Heart right ventricle (tissue), 16 donors: Measurements from ENCODE around the gene ERFL. TPM values are rescaled to one million over a fixed set of nuclear protein-coding genes. Genes with fewer than 3 reads are reported as not detected.

ENCODE experiments used
- ATAC-seq, 8 donors: fragments of 200-7000 bp; cut with Tn5 transposase; one replicate each; pipeline ENCODE4 v1.9.1; 2020; ENCODE audit warnings: mild to moderate bottlenecking in 8 of 8, moderate library complexity in 8 of 8, moderate number of reproducible peaks in 1 of 8
- DNase-seq, 2 donors: peaks; one replicate each; pipeline ENCODE4 v3.0.0-alpha.2; 2020
- H3K27ac ChIP-seq, 10 donors: fragments of 200-600 bp; sonication (generic) in 2 of 10; one replicate each; pipeline versions ENCODE4 v1.5.0 to v1.8.0; 2020 to 2022; ENCODE audit warnings: mild to moderate bottlenecking in 3 of 10
- H3K27me3 ChIP-seq, 7 donors: fragments of 200-600 bp; one replicate each; pipeline ENCODE4 v1.8.0; 2021 to 2022; ENCODE audit warnings: mild to moderate bottlenecking in 2 of 7
- H3K36me3 ChIP-seq, 9 donors: fragments of 200-600 bp; sonication (generic) in 1 of 9; one replicate each; pipeline versions ENCODE4 v1.5.0 to v1.8.0; 2020 to 2022; ENCODE audit warnings: mild to moderate bottlenecking in 2 of 9
- H3K4me1 ChIP-seq, 9 donors: fragments of 200-600 bp; sonication (generic) in 1 of 9; one replicate each; pipeline versions ENCODE4 v1.5.0 to v1.8.0; 2020 to 2022; ENCODE audit warnings: mild to moderate bottlenecking in 4 of 9
- H3K4me3 ChIP-seq, 10 donors: fragments of 200-600 bp; sonication (generic) in 2 of 10; one replicate each; pipeline versions ENCODE4 v1.5.0 to v1.8.0; 2020 to 2022; ENCODE audit warnings: mild to moderate bottlenecking in 7 of 10, moderate library complexity in 2 of 10
- H3K9me3 ChIP-seq, 11 donors: fragments of 200-600 bp in 10 of 11; sonication (generic) in 2 of 11; one replicate each; pipeline versions ENCODE4 v1.5.0 to v1.8.0; 2013 to 2022; ENCODE audit warnings: mild to moderate bottlenecking in 2 of 11, control low read depth in 1 of 11, moderate library complexity in 1 of 11
- WGBS, 2 donors: extraction: QIAGEN DNeasy Blood & Tissue Kit; methylation state at CpG; one replicate each; pipeline ENCODE4 v1.1.7; 2013; ENCODE audit warnings: inconsistent platforms in 1 of 2; 5-methylcytosine and 5-hydroxymethylcytosine counted together
- intact Hi-C, 10 donors: fragments of 100-400 bp; cut with DNase I; formaldehyde crosslinking; loops; one replicate each; pipeline versions ENCODE4 v1.11.1 to v1.14.2; 2022
- polyA plus RNA-seq, 2 donors: library from polyadenylated mRNA; stranded (reverse); fragments of 200-250 nt; gene quantifications; one replicate each; pipeline ENCODE4 v1.2.3, GENCODE V29; 2013
- total RNA-seq, 10 donors: library from RNA; stranded (reverse); fragmentation: NEBNext Ultra II Directional in 3 of 10; extraction: Animal tissue kit (Norgen Biotek cat#: 25700) in 3 of 10; gene quantifications; one replicate each; pipeline versions ENCODE4 v1.2.1 to v1.2.4, GENCODE V29; 2021 to 2023
- TF ChIP-seq, protein P1 (sequence below), 9 donors: fragments of 200-600 bp; sonication (generic) in 2 of 9; IDR thresholded peaks; one replicate each; pipeline versions ENCODE4 v1.5.0 to v1.8.0; 2021 to 2022; ENCODE audit warnings: antibody characterized with exemption in 9 of 9, mild to moderate bottlenecking in 5 of 9, moderate library complexity in 1 of 9
- donor health status: Arrhythmogenic right ventricular cardiomyopathy.
- donor health status: ischemic (EF 13 %, LVEDD 7.1; RV severe dilation, severe dysfunction).
- donor health status: healthy with polysubstance abuse.
- donor health status: DM: no; HTN: yes; CAD: no.
- donor health status: DM: no; HTN: no; CAD: no.
- donor health status: ischemic (EF 25% LVEDD 6.9; RV normal size, moderate dysfunction).
- donor health status: ischemic (EF 25% LVEDD 5.7; RV mildly dilated, moderate dysfunction).
- donor health status: healthy.
- donor health status: DM: yes; HTN: yes; CAD: no.
- donor health status: Ischemic cardiomyopathy.
- donor health status: ischemic (EF 35%, LVEDD 5.7; RV mildly dilated, moderate dysfunction).
- donor health status: nonischemic (EF 11% LVEDD 7.7; RV severe dilation, severe dysfunction).
- donor health status: DM: yes; HTN: yes; CAD: no.
- donor health status: PGD.
- donor health status: ischemic (EF 29% LVEDD 5.4; RV normal size, mild dysfunction).
- donor health status: nonischemic (EF 23%, LVEDD 6.1; RV moderate dilation, normal function).

Gene ERFL
- total and polyA plus RNA-seq, 12 donors: 0.04 to 0.22 (median 0.13) TPM; not detected in 7

DNA sequence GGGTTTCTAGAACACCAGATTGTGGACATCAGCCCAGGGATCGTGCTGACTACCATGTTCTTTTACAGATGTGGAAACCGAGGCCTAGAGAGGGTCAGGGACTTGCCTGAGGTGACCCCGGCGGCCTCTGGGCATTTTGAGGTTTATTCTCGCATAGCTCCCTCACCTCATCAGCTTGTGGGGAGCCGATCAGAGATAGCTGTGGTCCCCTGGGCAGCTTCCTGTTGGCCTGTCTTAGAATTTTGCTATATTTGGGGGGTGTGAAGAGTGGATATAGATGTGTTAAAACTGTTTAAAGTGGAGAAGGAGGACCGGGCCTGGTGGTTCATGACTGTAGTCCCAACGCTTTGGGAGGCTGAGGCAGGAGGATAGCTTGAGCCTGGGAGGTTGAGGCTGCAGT lies 38.4 kb downstream of the ERFL start:
- H3K27me3 ChIP-seq: no peaks in the 10 kb centered on the region
- no peak for ATAC-seq
- DNase-seq: no peak
- H3K36me3 ChIP-seq: peaks cover 0 to 73% (median 20%) of the 10 kb centered on the region in 9 donors
- 91 to 92% methylated on average over 8 of the region's 8 CpGs for WGBS, 2 donors
- H3K4me1 ChIP-seq: peaks cover 2 to 50% (median 30%) of the 10 kb centered on the region in 9 donors
- no peak overlapping the region for H3K4me3 ChIP-seq
- no peaks in the 10 kb centered on the region for H3K9me3 ChIP-seq
- H3K27ac ChIP-seq: no peak overlapping the region
- intact Hi-C loops: loop anchor here in 2 of 10 donors (5.0 to 10.0 kb wide), 2 partner anchors 37 to 45 kb away; partner anchors contain the start of gene ERFL (in 1 of the 2)
- TF ChIP-seq, protein P1, sequence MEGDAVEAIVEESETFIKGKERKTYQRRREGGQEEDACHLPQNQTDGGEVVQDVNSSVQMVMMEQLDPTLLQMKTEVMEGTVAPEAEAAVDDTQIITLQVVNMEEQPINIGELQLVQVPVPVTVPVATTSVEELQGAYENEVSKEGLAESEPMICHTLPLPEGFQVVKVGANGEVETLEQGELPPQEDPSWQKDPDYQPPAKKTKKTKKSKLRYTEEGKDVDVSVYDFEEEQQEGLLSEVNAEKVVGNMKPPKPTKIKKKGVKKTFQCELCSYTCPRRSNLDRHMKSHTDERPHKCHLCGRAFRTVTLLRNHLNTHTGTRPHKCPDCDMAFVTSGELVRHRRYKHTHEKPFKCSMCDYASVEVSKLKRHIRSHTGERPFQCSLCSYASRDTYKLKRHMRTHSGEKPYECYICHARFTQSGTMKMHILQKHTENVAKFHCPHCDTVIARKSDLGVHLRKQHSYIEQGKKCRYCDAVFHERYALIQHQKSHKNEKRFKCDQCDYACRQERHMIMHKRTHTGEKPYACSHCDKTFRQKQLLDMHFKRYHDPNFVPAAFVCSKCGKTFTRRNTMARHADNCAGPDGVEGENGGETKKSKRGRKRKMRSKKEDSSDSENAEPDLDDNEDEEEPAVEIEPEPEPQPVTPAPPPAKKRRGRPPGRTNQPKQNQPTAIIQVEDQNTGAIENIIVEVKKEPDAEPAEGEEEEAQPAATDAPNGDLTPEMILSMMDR (IDR thresholded peaks at IDR 0.05): no peak

DNA sequence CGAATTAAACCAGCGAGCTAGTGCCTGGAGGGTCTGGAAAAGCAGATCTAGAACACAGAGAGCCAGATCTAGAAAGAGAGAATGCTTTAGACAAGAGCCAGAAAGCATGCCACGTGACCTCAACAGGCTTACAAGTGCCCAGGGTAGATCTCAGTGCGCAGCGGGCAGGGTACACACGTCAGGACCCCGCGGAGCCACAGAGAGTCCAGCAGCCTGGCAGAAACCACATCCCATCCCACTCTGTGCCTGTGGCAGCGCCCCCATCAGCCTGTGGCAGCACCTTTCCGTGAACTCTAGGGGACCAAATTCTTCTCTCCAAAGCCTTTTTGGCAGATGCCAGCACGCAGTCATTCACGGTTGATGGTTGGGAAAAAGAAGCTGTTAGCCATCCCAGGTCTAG lies 39.3 kb downstream of the ERFL start:
- no peak for DNase-seq
- Histone ChIP-seq H3K4me1 (peaks cover 4 to 55% (median 35%) of the 10 kb centered on the region in 9 donors), H3K9me3 (no peaks in the 10 kb centered on the region), H3K4me3 (no peak overlapping the region), H3K27me3 (no peaks in the 10 kb centered on the region), H3K36me3 (peaks cover 0 to 66% (median 16%) of the 10 kb centered on the region in 9 donors), H3K27ac (peak overlapping the region in 1 of 10 donors; percentile 84)
- 91 to 92% methylated on average over 12 of the region's 12 CpGs for whole genome bisulfite sequencing, 2 donors
- TF ChIP-seq, protein P1 (IDR thresholded peaks at IDR 0.05): no peak
- ATAC-seq: no peak
- intact Hi-C loops: loop anchor here in 2 of 10 donors (5.0 to 10.0 kb wide), 2 partner anchors 38 to 46 kb away; partner anchors contain the start of gene ERFL (in 1 of the 2)

DNA sequence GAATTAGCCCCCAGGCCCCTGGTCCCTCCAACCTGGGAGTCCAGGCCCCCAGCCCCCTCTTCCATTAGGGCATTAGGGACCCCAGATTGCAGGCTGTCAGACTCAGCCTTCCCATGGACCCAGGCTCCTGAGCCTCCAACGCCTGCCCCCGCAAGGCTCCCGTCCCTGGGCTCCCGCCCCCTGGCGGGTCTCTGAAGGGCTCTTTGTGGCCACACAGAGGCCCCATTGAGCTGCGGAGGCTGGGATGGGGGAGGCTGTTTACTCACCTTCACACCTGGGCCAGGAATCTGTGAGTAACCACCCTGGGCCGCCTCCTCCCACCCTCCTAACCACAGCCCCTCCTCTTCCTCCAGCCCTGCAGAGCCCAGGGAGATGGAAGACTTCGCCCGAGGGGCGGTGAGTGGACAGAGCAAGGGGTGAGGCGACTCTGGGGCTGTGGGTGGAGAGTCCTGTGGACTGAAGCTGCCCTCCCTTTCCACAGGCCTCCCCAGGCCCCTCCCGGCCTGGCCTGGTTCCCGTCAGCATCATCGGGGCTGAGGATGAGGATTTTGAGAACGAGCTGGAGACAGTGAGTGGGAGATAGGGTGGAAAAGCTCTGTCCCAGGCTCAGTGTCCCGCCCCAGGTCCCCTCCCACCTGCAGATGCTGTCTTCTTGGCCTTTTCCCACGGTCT lies 40.4 kb downstream of the ERFL start:
- DNase-seq (no peak), ATAC-seq (no peak)
- Histone ChIP-seq H3K9me3 (no peaks in the 10 kb centered on the region), H3K27ac (peak overlapping the region in 2 of 10 donors; percentile 1 to 84), H3K4me3 (peak overlapping the region in 1 of 10 donors; percentile 94), H3K36me3 (peaks cover 0 to 63% (median 13%) of the 10 kb centered on the region in 9 donors), H3K4me1 (peaks cover 9 to 53% (median 35%) of the 10 kb centered on the region in 9 donors), H3K27me3 (no peaks in the 10 kb centered on the region)
- 61 to 62% methylated on average over 17 of the region's 17 CpGs for WGBS, 2 donors
- intact Hi-C loops: loop anchor here in 2 of 10 donors (5.0 to 10.0 kb wide), 2 partner anchors 39 to 47 kb away; partner anchors contain the start of gene ERFL (in 1 of the 2)
- TF ChIP-seq, protein P1 (IDR thresholded peaks at IDR 0.05): no peak

DNA sequence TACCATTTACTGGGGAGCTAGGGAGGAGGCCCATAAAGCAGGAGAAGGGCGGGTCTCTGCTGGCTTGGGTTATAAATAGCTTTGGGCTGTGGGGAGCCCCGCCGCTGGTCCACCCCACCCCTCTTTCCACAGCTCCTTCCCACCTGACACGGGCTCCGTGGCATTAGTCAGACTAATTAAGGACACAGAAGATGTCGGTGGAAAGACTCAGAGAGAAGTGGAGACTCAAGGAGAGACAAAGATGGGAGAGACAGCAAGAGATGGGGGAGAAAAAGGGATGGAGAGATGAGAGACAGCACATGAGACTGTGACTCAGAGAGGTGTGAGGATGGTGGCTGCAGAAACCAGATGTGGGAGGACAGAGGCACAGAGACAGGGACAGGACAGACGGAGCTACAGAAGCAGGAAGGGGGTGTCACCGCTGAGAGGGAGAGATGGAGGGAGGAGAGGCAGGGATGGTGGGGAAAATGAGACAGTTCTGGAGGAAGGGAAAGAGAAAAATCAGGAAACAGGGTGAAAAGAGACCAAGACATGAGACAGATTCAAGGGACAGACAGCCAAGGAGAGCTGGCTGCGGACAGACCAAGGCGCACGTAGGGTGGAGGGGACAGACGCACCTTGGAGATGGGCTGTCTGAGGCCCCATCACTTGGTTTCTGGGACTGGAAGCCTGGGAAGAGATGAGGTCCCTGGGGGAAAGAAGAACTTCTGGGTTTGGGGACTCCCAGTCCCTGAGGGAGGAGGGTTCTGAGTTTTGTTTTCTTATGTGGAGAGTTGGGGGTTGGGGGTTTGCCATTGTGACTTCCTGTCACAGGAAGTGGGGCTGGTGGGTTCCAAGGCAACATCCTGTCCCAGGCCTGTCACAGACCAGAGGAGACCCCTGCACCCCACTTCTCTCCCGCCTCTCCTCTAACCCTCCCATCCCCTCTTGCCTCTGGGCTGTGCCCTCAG lies 41.2 kb downstream of the ERFL start:
- DNase-seq (no peak), ATAC-seq (no peak)
- Histone ChIP-seq H3K9me3 (no peaks in the 10 kb centered on the region), H3K4me1 (peaks cover 9 to 55% (median 37%) of the 10 kb centered on the region in 9 donors), H3K27ac (peak overlapping the region in 2 of 10 donors; percentile 1 to 84), H3K27me3 (no peaks in the 10 kb centered on the region), H3K36me3 (peaks cover 0 to 55% (median 6%) of the 10 kb centered on the region in 9 donors), H3K4me3 (peak overlapping the region in 1 of 10 donors; percentile 94)
- intact Hi-C loops: loop anchor here in 2 of 10 donors (5.0 to 10.0 kb wide), 2 partner anchors 40 to 48 kb away; partner anchors contain the start of gene ERFL (in 1 of the 2)
- TF ChIP-seq, protein P1 (IDR thresholded peaks at IDR 0.05): no peak
- 58 to 64% methylated on average over 13 of the region's 13 CpGs for WGBS, 2 donors
